Endodermal cell (in vitro differentiated cells): Measurements from ENCODE around the gene RNASEL. TPM values are rescaled to one million over a fixed set of nuclear protein-coding genes. Genes with fewer than 3 reads are reported as not detected.

Experiments
- DNase-seq: peaks from one replicate; pipeline ENCODE4 v3.0.0-alpha.2; 2017
- H3K27ac ChIP-seq: 2 replicates; pipeline ENCODE4 v1.5.1; 2013; ENCODE audit warnings: mild to moderate bottlenecking, low read depth, low read length, moderate library complexity
- H3K27me3 ChIP-seq: 2 replicates; pipeline ENCODE4 v1.6.1; 2013; ENCODE audit warnings: mild to moderate bottlenecking, low read length, moderate library complexity; ENCODE audit not compliant: insufficient read depth, control insufficient read depth, poor library complexity, severe bottlenecking
- H3K36me3 ChIP-seq: 2 replicates; pipeline ENCODE4 v1.7.0; 2013; ENCODE audit warnings: mild to moderate bottlenecking, low read length, moderate library complexity; ENCODE audit not compliant: control insufficient read depth, insufficient read depth
- H3K4me1 ChIP-seq: one replicate; pipeline ENCODE4 v1.7.0; 2013; ENCODE audit warnings: low read length; ENCODE audit not compliant: control insufficient read depth, insufficient read depth
- H3K4me3 ChIP-seq: 2 replicates; pipeline ENCODE4 v1.5.1; 2013; ENCODE audit warnings: mild to moderate bottlenecking, low read length, moderate library complexity
- H3K9ac ChIP-seq: 2 replicates; pipeline ENCODE4 v1.6.1; 2013; ENCODE audit warnings: mild to moderate bottlenecking, low read length, moderate library complexity; ENCODE audit not compliant: poor library complexity, severe bottlenecking; ENCODE audit errors: extremely low read depth
- H3K9me3 ChIP-seq: 2 replicates; pipeline ENCODE4 v1.6.1; 2013; ENCODE audit warnings: mild to moderate bottlenecking, low read length, moderate library complexity; ENCODE audit not compliant: control insufficient read depth
- H3K27ac Mint-ChIP-seq: 2 replicates; pipeline ENCODE4 v1.8.0; 2020; ENCODE audit warnings: mixed read lengths
- H3K27me3 Mint-ChIP-seq: 2 replicates; pipeline ENCODE4 v1.8.0; 2021; ENCODE audit warnings: mild to moderate bottlenecking, mixed read lengths; ENCODE audit not compliant: insufficient read depth
- H3K36me3 Mint-ChIP-seq: 2 replicates; pipeline ENCODE4 v1.8.0; 2020; ENCODE audit warnings: low read depth, mixed read lengths
- H3K4me1 Mint-ChIP-seq: 2 replicates; pipeline ENCODE4 v1.8.0; 2020; ENCODE audit warnings: mixed read lengths
- H3K4me3 Mint-ChIP-seq: 2 replicates; pipeline ENCODE4 v1.8.0; 2020; ENCODE audit warnings: mild to moderate bottlenecking, moderate library complexity, mixed read lengths
- H3K9me3 Mint-ChIP-seq: 2 replicates; pipeline ENCODE4 v1.8.0; 2020; ENCODE audit warnings: mild to moderate bottlenecking, mixed read lengths
- CTCF ChIP-seq: fragments of 200-600 bp; sonication (generic); conservative IDR thresholded peaks from 2 replicates; pipeline ENCODE4 v1.5.0; 2021; ENCODE audit warnings: antibody characterized with exemption, mild to moderate bottlenecking
- WGBS, 2 experiments: methylation state at CpG; one replicate each; pipeline versions ENCODE4 v1.1.5 to v1.1.7; 2013; ENCODE audit warnings: missing lambda C conversion rate in 2 of 2, mixed read lengths in 1 of 2; ENCODE audit not compliant: insufficient coverage in 1 of 2, insufficient read length in 1 of 2; 5-methylcytosine and 5-hydroxymethylcytosine counted together
- total RNA-seq, 2 donors: library from RNA; stranded (reverse); fragmentation: NEBNext Ultra II Directional in 1 of 2; extraction: Animal tissue kit (Norgen Biotek cat#: 25700) in 1 of 2; gene quantifications; 2 replicates in 1 of 2; 3 replicates in 1 of 2; pipeline ENCODE4 v1.2.1, GENCODE V29; 2021

Gene RNASEL
- total RNA-seq, 2 donors from 2014 or later, result 2.6 to 3.1 TPM

DNA sequence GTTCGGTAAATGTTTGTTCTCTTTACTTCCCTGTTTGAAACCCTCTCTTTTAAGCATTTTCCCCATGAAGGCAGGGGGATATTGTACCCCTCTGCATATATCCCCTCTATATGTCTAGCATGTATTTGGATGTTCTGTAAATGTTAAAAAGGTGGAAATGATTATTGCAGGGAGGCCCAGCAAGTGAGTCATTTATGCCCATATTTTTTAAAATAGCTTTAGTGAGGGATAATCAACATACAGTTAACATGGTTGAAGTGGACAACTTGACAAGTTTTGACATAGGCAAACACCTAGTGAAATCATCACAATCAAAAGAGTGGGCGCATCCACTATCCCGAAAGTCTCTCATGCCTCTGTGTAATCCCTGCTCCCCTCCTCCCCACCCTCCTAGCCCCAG, 36.0 kb upstream of the RNASEL start:
- peaks cover 6% of the 10 kb centered on the region for H3K9me3 ChIP-seq
- Mint-ChIP-seq H3K9me3 (no peaks in the 10 kb centered on the region), H3K27ac (no peak overlapping the region), H3K4me1 (peaks cover 4% of the 10 kb centered on the region), H3K36me3 (no peaks in the 10 kb centered on the region), H3K4me3 (no peak overlapping the region), H3K27me3 (no peaks in the 10 kb centered on the region)
- no peaks in the 10 kb centered on the region for H3K36me3 ChIP-seq
- no peak overlapping the region for H3K4me3 ChIP-seq
- no peak overlapping the region for H3K9ac ChIP-seq
- H3K4me1 ChIP-seq, result no peaks in the 10 kb centered on the region
- no peak overlapping the region for H3K27ac ChIP-seq
- no peak for TF ChIP-seq CTCF
- H3K27me3 ChIP-seq, result no peaks in the 10 kb centered on the region
- no peak for DNase-seq
- WGBS, 2 experiments, result 94 to 100% methylated on average over 1 to 3 of the region's 3 CpGs

GRCh38 chr1:182624577-182624976, 35.5 kb upstream of the RNASEL start:
- no peak overlapping the region for H3K27ac ChIP-seq
- no peaks in the 10 kb centered on the region for H3K36me3 ChIP-seq
- H3K4me3 ChIP-seq, result no peak overlapping the region
- H3K27me3 ChIP-seq, result no peaks in the 10 kb centered on the region
- H3K4me1 ChIP-seq, result no peaks in the 10 kb centered on the region
- Mint-ChIP-seq H3K27me3 (no peaks in the 10 kb centered on the region), H3K4me3 (no peak overlapping the region), H3K9me3 (no peaks in the 10 kb centered on the region), H3K27ac (no peak overlapping the region), H3K36me3 (no peaks in the 10 kb centered on the region), H3K4me1 (peaks cover 2% of the 10 kb centered on the region)
- DNase-seq, result no peak
- H3K9me3 ChIP-seq, result peaks cover 6% of the 10 kb centered on the region
- WGBS, 2 experiments, result 74% methylated on average over 1 of the region's 1 CpG; no CpG with 5 or more reads in 1 of the 2 experiments
- TF ChIP-seq CTCF, result no peak
- no peak overlapping the region for H3K9ac ChIP-seq

GRCh38 chr1:182622901-182623528, 34.0 kb upstream of the RNASEL start:
- H3K27ac ChIP-seq, result no peak overlapping the region
- H3K4me1 Mint-ChIP-seq, result peaks cover 5% of the 10 kb centered on the region
- H3K4me3 ChIP-seq, result no peak overlapping the region
- TF ChIP-seq CTCF, result no peak
- no peaks in the 10 kb centered on the region for H3K27me3 Mint-ChIP-seq
- H3K4me3 Mint-ChIP-seq, result no peak overlapping the region
- DNase-seq, result no peak
- 83 to 96% methylated on average over 4 to 6 of the region's 6 CpGs for WGBS, 2 experiments
- no peak overlapping the region for H3K27ac Mint-ChIP-seq
- H3K9me3 Mint-ChIP-seq, result no peaks in the 10 kb centered on the region
- no peaks in the 10 kb centered on the region for H3K36me3 Mint-ChIP-seq
- no peak overlapping the region for H3K9ac ChIP-seq
- H3K9me3 ChIP-seq, result peaks cover 6% of the 10 kb centered on the region
- no peaks in the 10 kb centered on the region for H3K36me3 ChIP-seq
- no peaks in the 10 kb centered on the region for H3K4me1 ChIP-seq
- H3K27me3 ChIP-seq, result no peaks in the 10 kb centered on the region
